Midbrain (tissue), 1 donor: ENCODE data around the gene ABCB10.
"Not testable (repeated sequence)": the region's sequence is repeated elsewhere in the genome, so short reads cannot be mapped to it uniquely, and the experiment has no call there.

Source experiments
- DNase-seq: peaks from one replicate; lab custom pipeline; 2025; lab: John Stamatoyannopoulos, UW

Gene ABCB10

GRCh38 chr1:229558460-229559335, at the start of gene ABCB10:
ABCB10 (minus strand) TSS chr1:229558707; CDS start chr1:229558652, 55 bp downstream.
- peak; percentile 99 for DNase-seq

- DNase-seq = no peak
Measured at GRCh38 chr1:229607370-229607769, 48.9 kb upstream of the ABCB10 start.

- DNase-seq = no peak
Measured at GRCh38 chr1:229603371-229604005, 45.0 kb upstream of the ABCB10 start.

- DNase-seq = no peak
Measured at GRCh38 chr1:229600229-229600628, 41.7 kb upstream of the ABCB10 start.

GRCh38 chr1:229599218-229599954, 40.9 kb upstream of the ABCB10 start:
- DNase-seq = no peak

- no peak for DNase-seq
Measured at GRCh38 chr1:229597877-229598276, 39.4 kb upstream of the ABCB10 start.

GRCh38 chr1:229596925-229597699, 38.6 kb upstream of the ABCB10 start:
- no peak for DNase-seq

GRCh38 chr1:229595876-229596275, 37.4 kb upstream of the ABCB10 start:
- not testable (repeated sequence) for DNase-seq

GRCh38 chr1:229594227-229595008, 35.9 kb upstream of the ABCB10 start:
- no peak for DNase-seq

GRCh38 chr1:229593800-229594199, 35.3 kb upstream of the ABCB10 start:
- DNase-seq = no peak

GRCh38 chr1:229590119-229590518, 31.6 kb upstream of the ABCB10 start:
- no peak for DNase-seq

- DNase-seq = no peak
Measured at GRCh38 chr1:229585338-229585737, 26.8 kb upstream of the ABCB10 start.

GRCh38 chr1:229582715-229583114, 24.2 kb upstream of the ABCB10 start:
- no peak for DNase-seq

GRCh38 chr1:229582011-229582694, 23.6 kb upstream of the ABCB10 start:
- peak; percentile 18 for DNase-seq

- no peak for DNase-seq
Measured at GRCh38 chr1:229581485-229581884, 23.0 kb upstream of the ABCB10 start.

- peak; percentile 87 for DNase-seq
Measured at GRCh38 chr1:229579059-229579673, 20.7 kb upstream of the ABCB10 start.

GRCh38 chr1:229578168-229579058, 19.9 kb upstream of the ABCB10 start:
- no peak for DNase-seq

- no peak for DNase-seq
Measured at GRCh38 chr1:229574679-229575442, 16.4 kb upstream of the ABCB10 start.
